HL-60 (cell line): ENCODE results near the gene LGR6.

ENCODE experiments used
- DNase-seq, 2 experiments: peaks; one replicate each; pipeline ENCODE4 v3.0.0-alpha.2; 2010 to 2020; ENCODE audit warnings: low read depth in 1 of 2, low spot score in 1 of 2
- H3K27ac ChIP-seq: fragments of 250-450 bp; sonication (Bioruptor Pico); replicated peaks from 2 replicates; pipeline ENCODE4 v1.5.1; 2020; ENCODE audit warnings: mild to moderate bottlenecking, moderate library complexity
- H3K27me3 ChIP-seq: fragments of 250-450 bp; sonication (Bioruptor Pico); 2 replicates; pipeline ENCODE4 v1.5.1; 2021; ENCODE audit warnings: mild to moderate bottlenecking, moderate library complexity; ENCODE audit not compliant: insufficient read depth, poor library complexity, severe bottlenecking
- H3K4me3 ChIP-seq: replicated peaks from 2 replicates; pipeline ENCODE4 v1.5.1; 2011; ENCODE audit warnings: mild to moderate bottlenecking, control low read depth, low read length; ENCODE audit not compliant: insufficient read depth
- CTCF ChIP-seq: IDR thresholded peaks from one replicate; pipeline ENCODE4 v1.5.1; 2011; ENCODE audit warnings: low read length, control low read depth, inconsistent platforms; ENCODE audit not compliant: insufficient read depth
- GABPA ChIP-seq: IDR thresholded peaks from 2 replicates; pipeline ENCODE4 v1.6.1; 2012; ENCODE audit warnings: low read depth
- POLR2AphosphoS5 ChIP-seq: IDR thresholded peaks from 2 replicates; pipeline ENCODE4 v1.6.1; 2012; ENCODE audit warnings: low read depth
- SPI1 ChIP-seq: IDR thresholded peaks from 2 replicates; pipeline ENCODE4 v1.6.1; 2012; ENCODE audit warnings: low read depth, mild to moderate bottlenecking, borderline replicate concordance
- TF ChIP-seq, protein P1 (sequence below): IDR thresholded peaks from 2 replicates; pipeline ENCODE4 v1.6.1; 2012; ENCODE audit warnings: low read depth; ENCODE audit not compliant: insufficient replicate concordance

LGR6 gene

GRCh38 chr1:202162418-202163280, 30.9 kb upstream of the LGR6 start:
- Histone ChIP-seq H3K27me3 (no peaks in the 10 kb centered on the region), H3K27ac (peak overlapping the region; percentile 97), H3K4me3 (peak overlapping the region; percentile 56; the same call in 1 of the 2 replicates)
- DNase-seq: peak; percentile 61 to 79
- no peak for TF ChIP-seq CTCF
- TF ChIP-seq POLR2AphosphoS5: no peak
- TF ChIP-seq SPI1: peak; percentile 33; the same call in 1 of the 2 replicates

- DNase-seq: no peak
- TF ChIP-seq, protein P1, sequence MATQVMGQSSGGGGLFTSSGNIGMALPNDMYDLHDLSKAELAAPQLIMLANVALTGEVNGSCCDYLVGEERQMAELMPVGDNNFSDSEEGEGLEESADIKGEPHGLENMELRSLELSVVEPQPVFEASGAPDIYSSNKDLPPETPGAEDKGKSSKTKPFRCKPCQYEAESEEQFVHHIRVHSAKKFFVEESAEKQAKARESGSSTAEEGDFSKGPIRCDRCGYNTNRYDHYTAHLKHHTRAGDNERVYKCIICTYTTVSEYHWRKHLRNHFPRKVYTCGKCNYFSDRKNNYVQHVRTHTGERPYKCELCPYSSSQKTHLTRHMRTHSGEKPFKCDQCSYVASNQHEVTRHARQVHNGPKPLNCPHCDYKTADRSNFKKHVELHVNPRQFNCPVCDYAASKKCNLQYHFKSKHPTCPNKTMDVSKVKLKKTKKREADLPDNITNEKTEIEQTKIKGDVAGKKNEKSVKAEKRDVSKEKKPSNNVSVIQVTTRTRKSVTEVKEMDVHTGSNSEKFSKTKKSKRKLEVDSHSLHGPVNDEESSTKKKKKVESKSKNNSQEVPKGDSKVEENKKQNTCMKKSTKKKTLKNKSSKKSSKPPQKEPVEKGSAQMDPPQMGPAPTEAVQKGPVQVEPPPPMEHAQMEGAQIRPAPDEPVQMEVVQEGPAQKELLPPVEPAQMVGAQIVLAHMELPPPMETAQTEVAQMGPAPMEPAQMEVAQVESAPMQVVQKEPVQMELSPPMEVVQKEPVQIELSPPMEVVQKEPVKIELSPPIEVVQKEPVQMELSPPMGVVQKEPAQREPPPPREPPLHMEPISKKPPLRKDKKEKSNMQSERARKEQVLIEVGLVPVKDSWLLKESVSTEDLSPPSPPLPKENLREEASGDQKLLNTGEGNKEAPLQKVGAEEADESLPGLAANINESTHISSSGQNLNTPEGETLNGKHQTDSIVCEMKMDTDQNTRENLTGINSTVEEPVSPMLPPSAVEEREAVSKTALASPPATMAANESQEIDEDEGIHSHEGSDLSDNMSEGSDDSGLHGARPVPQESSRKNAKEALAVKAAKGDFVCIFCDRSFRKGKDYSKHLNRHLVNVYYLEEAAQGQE: no peak
- H3K27ac ChIP-seq: peak overlapping the region; percentile 97
- H3K27me3 ChIP-seq: no peaks in the 10 kb centered on the region
- no peak overlapping the region for H3K4me3 ChIP-seq
These were observed 30.0 kb upstream of the LGR6 start for GRCh38 chr1:202163281-202164270.

- Histone ChIP-seq H3K4me3 (no peak overlapping the region), H3K27me3 (no peaks in the 10 kb centered on the region), H3K27ac (peak overlapping the region; percentile 41)
- TF ChIP-seq SPI1 (no peak), GABPA (no peak), POLR2AphosphoS5 (no peak), CTCF (no peak)
- TF ChIP-seq, protein P1: no peak
- DNase-seq: no peak
These were observed 29.1 kb upstream of the LGR6 start for GRCh38 chr1:202164271-202165037.
